T-helper 22 cell (primary cell): ENCODE data around the gene CFAP57.

Experiments used
- DNase-seq: peaks from one replicate; pipeline ENCODE4 v3.0.0-alpha.2; 2020; ENCODE audit warnings: low read depth

Gene CFAP57

GRCh38 chr1:43255438-43256210 lies 83.5 kb downstream of the CFAP57 start:
- no peak for DNase-seq

- no peak for DNase-seq
Measured at GRCh38 chr1:43256675-43257570, 84.8 kb downstream of the CFAP57 start.

GRCh38 chr1:43258370-43258769 lies 86.2 kb downstream of the CFAP57 start:
- DNase-seq, result no peak

GRCh38 chr1:43265431-43265830 lies 93.3 kb downstream of the CFAP57 start:
- no peak for DNase-seq

- DNase-seq, result no peak
Measured at GRCh38 chr1:43266881-43267280, 94.8 kb downstream of the CFAP57 start.

- DNase-seq, result no peak
Measured at GRCh38 chr1:43267291-43267805, 95.2 kb downstream of the CFAP57 start.

GRCh38 chr1:43267818-43268425 lies 95.8 kb downstream of the CFAP57 start:
- no peak for DNase-seq

GRCh38 chr1:43269627-43270375 lies 97.7 kb downstream of the CFAP57 start, which contains the start of gene TMEM125:
TMEM125 (plus strand) TSS chr1:43269983; CDS start chr1:43272723, 2,740 bp downstream.
- no peak for DNase-seq

GRCh38 chr1:43270421-43271095 lies 98.4 kb downstream of the CFAP57 start:
- DNase-seq, result no peak

- DNase-seq, result no peak
Measured at GRCh38 chr1:43271186-43272118, 99.3 kb downstream of the CFAP57 start.

- no peak for DNase-seq
Measured at GRCh38 chr1:43272161-43272560, 100.0 kb downstream of the CFAP57 start.

GRCh38 chr1:43272576-43273571 lies 100.7 kb downstream of the CFAP57 start:
- no peak for DNase-seq

GRCh38 chr1:43273708-43274107 lies 101.6 kb downstream of the CFAP57 start:
- DNase-seq, result no peak

GRCh38 chr1:43274125-43274803 lies 102.1 kb downstream of the CFAP57 start:
- no peak for DNase-seq

- DNase-seq, result no peak
Measured at GRCh38 chr1:43274804-43275180, 102.7 kb downstream of the CFAP57 start.

- DNase-seq, result no peak
Measured at GRCh38 chr1:43275826-43276620, 103.9 kb downstream of the CFAP57 start.

- no peak for DNase-seq
Measured at GRCh38 chr1:43276673-43277072, 104.5 kb downstream of the CFAP57 start.
